Lower lobe of right lung (tissue), 2 donors: Measurements from ENCODE around the gene TMEM43. TPM values are rescaled to one million over a fixed set of nuclear protein-coding genes. Genes with fewer than 3 reads are reported as not detected.

ENCODE experiments used
- ATAC-seq, 2 donors: fragments of 200-7000 bp; cut with Tn5 transposase; one replicate each; pipeline ENCODE4 v1.9.1; 2020 to 2022; ENCODE audit warnings: mild to moderate bottlenecking in 2 of 2, moderate library complexity in 2 of 2
- DNase-seq: peaks from one replicate; pipeline ENCODE4 v3.0.0-alpha.2; 2020
- H3K27ac ChIP-seq: fragments of 200-600 bp; one replicate; pipeline ENCODE4 v1.8.0; 2022
- H3K27me3 ChIP-seq: fragments of 200-600 bp; one replicate; pipeline ENCODE4 v1.8.0; 2022; ENCODE audit warnings: low read depth
- H3K36me3 ChIP-seq: fragments of 200-600 bp; one replicate; pipeline ENCODE4 v1.8.0; 2022; ENCODE audit warnings: mild to moderate bottlenecking
- H3K4me1 ChIP-seq: fragments of 200-600 bp; one replicate; pipeline ENCODE4 v1.8.0; 2022
- H3K4me3 ChIP-seq: fragments of 200-600 bp; one replicate; pipeline ENCODE4 v1.8.0; 2022; ENCODE audit warnings: mild to moderate bottlenecking
- H3K9me3 ChIP-seq: fragments of 200-600 bp; one replicate; pipeline ENCODE4 v1.8.0; 2022
- CTCF ChIP-seq: fragments of 200-600 bp; IDR thresholded peaks from one replicate; pipeline ENCODE4 v1.8.0; 2022; ENCODE audit warnings: antibody characterized with exemption, mild to moderate bottlenecking
- intact Hi-C: fragments of 100-400 bp; cut with DNase I; formaldehyde crosslinking; loops from one replicate; pipeline ENCODE4 v1.11.0; 2022
- total RNA-seq: library from RNA; stranded (reverse); fragmentation: NEBNext Ultra II Directional; extraction: Animal tissue kit (Norgen Biotek cat#: 25700); gene quantifications from one replicate; pipeline ENCODE4 v1.2.1, GENCODE V29; 2021
- donor health status: DM: no; HTN: yes; CAD: no; lungs with severe emphysema.

Gene TMEM43
- total RNA-seq, 1 donor from 2014 or later = 73.7 TPM

- DNase-seq (no peak), ATAC-seq (no peak)
- intact Hi-C loops = no loop called here
- Histone ChIP-seq H3K27me3 (no peaks in the 10 kb centered on the region), H3K27ac (no peak overlapping the region), H3K36me3 (peaks cover 99% of the 10 kb centered on the region), H3K4me3 (no peak overlapping the region), H3K9me3 (peaks cover 9% of the 10 kb centered on the region), H3K4me1 (no peaks in the 10 kb centered on the region)
- no peak for TF ChIP-seq CTCF
Observed at GRCh38 chr3:14162178-14162577, 37.3 kb downstream of the TMEM43 start.

- Histone ChIP-seq H3K27me3 (no peaks in the 10 kb centered on the region), H3K4me1 (no peaks in the 10 kb centered on the region), H3K27ac (no peak overlapping the region), H3K9me3 (peaks cover 1% of the 10 kb centered on the region), H3K4me3 (no peak overlapping the region), H3K36me3 (peaks cover 99% of the 10 kb centered on the region)
- no peak for ATAC-seq
- intact Hi-C loops = no loop called here
- DNase-seq = no peak
- TF ChIP-seq CTCF = no peak
Observed at GRCh38 chr3:14166877-14167603, 42.2 kb downstream of the TMEM43 start.

GRCh38 chr3:14169435-14169834 lies 44.6 kb downstream of the TMEM43 start:
- intact Hi-C loops = no loop called here
- H3K36me3 ChIP-seq = peaks cover 86% of the 10 kb centered on the region
- no peaks in the 10 kb centered on the region for H3K9me3 ChIP-seq
- H3K4me1 ChIP-seq = no peaks in the 10 kb centered on the region
- no peak overlapping the region for H3K4me3 ChIP-seq
- TF ChIP-seq CTCF = no peak
- DNase-seq = no peak
- ATAC-seq = no peak
- no peaks in the 10 kb centered on the region for H3K27me3 ChIP-seq
- no peak overlapping the region for H3K27ac ChIP-seq

GRCh38 chr3:14169871-14170270 lies 45.0 kb downstream of the TMEM43 start:
- Histone ChIP-seq H3K27me3 (no peaks in the 10 kb centered on the region), H3K27ac (no peak overlapping the region), H3K4me1 (no peaks in the 10 kb centered on the region), H3K4me3 (no peak overlapping the region), H3K36me3 (peaks cover 82% of the 10 kb centered on the region), H3K9me3 (no peaks in the 10 kb centered on the region)
- intact Hi-C loops = no loop called here
- no peak for ATAC-seq
- DNase-seq = no peak
- no peak for TF ChIP-seq CTCF

- Histone ChIP-seq H3K27me3 (no peaks in the 10 kb centered on the region), H3K36me3 (peaks cover 74% of the 10 kb centered on the region), H3K27ac (no peak overlapping the region), H3K4me1 (peaks cover 4% of the 10 kb centered on the region), H3K4me3 (no peak overlapping the region), H3K9me3 (no peaks in the 10 kb centered on the region)
- TF ChIP-seq CTCF = no peak
- no peak for ATAC-seq
- intact Hi-C loops = no loop called here
- DNase-seq = no peak
Observed at GRCh38 chr3:14170531-14171159, 45.8 kb downstream of the TMEM43 start.
